ENCODE measurements around the gene PRR20G. TPM values are rescaled to one million over a fixed set of nuclear protein-coding genes. Genes with fewer than 3 reads are reported as not detected.

The PRR20G gene
- total and polyA plus RNA-seq, 2 of the 8 experiments (the other 6 are each of a cell fraction or from before 2014, with no cell fraction given), result 0.24 TPM; not detected in 1

DNA sequence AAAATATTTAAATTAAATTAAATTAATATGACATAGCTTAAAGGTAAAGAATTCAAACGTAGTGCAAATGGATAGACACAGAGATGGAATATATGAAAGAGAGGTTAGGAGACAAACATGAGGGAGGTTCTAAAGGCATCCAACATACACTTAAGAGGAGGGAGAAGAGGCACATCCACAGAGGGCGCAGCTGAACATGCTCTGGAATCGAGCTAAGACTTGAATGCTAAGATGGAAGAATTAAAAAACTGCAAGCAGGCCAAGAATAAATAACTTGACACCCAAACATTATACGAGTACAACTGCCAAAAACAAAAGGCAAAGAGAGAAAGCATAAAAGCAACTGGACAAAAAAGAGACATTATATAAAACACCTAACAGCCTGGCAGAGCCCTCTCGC lies 9.1 kb upstream of the PRR20G start:
- Histone ChIP-seq H3K9ac (replicated peaks in 1 of 4; ENCODE audit: extremely low read depth in 1 of 4, low read depth in 3 of 4, low read length in 3 of 4) (no peak overlapping the region), H3K4me1 (replicated peaks in 1 of 4; ENCODE audit: control insufficient read depth in 3 of 4, insufficient read depth in 4 of 4, low read length in 3 of 4) (no peaks in the 10 kb centered on the region), H4K20me1 (replicated peaks in 1 of 2; ENCODE audit: control insufficient read depth in 1 of 2, insufficient read depth in 2 of 2, low read length in 2 of 2) (no peaks in the 10 kb centered on the region), H3K23ac (ENCODE audit: insufficient read length) (no peak overlapping the region), H3K23me2 (ENCODE audit: low read depth, low read length) (no peaks in the 10 kb centered on the region; the same call in 1 of the 2 replicates), H2BK12ac (ENCODE audit: low read depth, low read length) (no peak overlapping the region), H3K4me3 (ENCODE audit: extremely low read depth in 1 of 4, insufficient read depth in 2 of 4, low read depth in 3 of 4, low read length in 4 of 4) (no peak overlapping the region), H3K79me2 (ENCODE audit: control insufficient read depth in 1 of 2, insufficient read depth in 2 of 2, low read length in 2 of 2) (no peaks in the 10 kb centered on the region), H3K36me3 (ENCODE audit: control insufficient read depth in 2 of 4, insufficient read depth in 4 of 4, low read length in 3 of 4) (no peaks in the 10 kb centered on the region), H4K91ac (replicated peaks; ENCODE audit: insufficient read length, low read length) (no peak overlapping the region), H3K79me1 (ENCODE audit: low read depth, low read length) (no peaks in the 10 kb centered on the region), H2BK15ac (ENCODE audit: low read length) (no peak overlapping the region), H3K14ac (ENCODE audit: insufficient read length) (no peak overlapping the region), H3K9me3 (ENCODE audit: insufficient read depth in 2 of 2, low read depth in 1 of 2, low read length in 1 of 2) (peaks cover 3% of the 10 kb centered on the region in 2 experiments; a peak in 1 of 4 replicates), H3K27ac (ENCODE audit: low read depth, low read length) (no peak overlapping the region), H4K5ac (ENCODE audit: insufficient read length, low read depth, low read length) (no peak overlapping the region), H2AFZ (ENCODE audit: low read length) (no peak overlapping the region), H3K4me2 (ENCODE audit: insufficient read depth in 1 of 2, low read depth in 2 of 2, low read length in 2 of 2) (no peak overlapping the region), H3K18ac (ENCODE audit: extremely low read depth, low read length) (no peak overlapping the region; the same call in 1 of the 2 replicates), H2BK20ac (ENCODE audit: low read length) (no peak overlapping the region), H2AK5ac (ENCODE audit: low read depth, low read length) (no peak overlapping the region), H4K8ac (ENCODE audit: extremely low read depth, insufficient read depth, low read length) (no peak overlapping the region), H3K27me3 (replicated peaks in 1 of 4; ENCODE audit: control insufficient read depth in 3 of 4, extremely low read depth in 1 of 4, insufficient read depth in 3 of 4, low read length in 3 of 4) (no peaks in the 10 kb centered on the region), H3K4ac (replicated peaks; ENCODE audit: insufficient read length, low read depth, low read length) (no peak overlapping the region), H3K56ac (replicated peaks; ENCODE audit: insufficient read length, low read depth, low read length) (no peak overlapping the region), H2BK5ac (ENCODE audit: low read depth, low read length) (no peak overlapping the region), H2BK120ac (replicated peaks; ENCODE audit: low read depth, low read length) (no peak overlapping the region)
- TF ChIP-seq HDAC6 (IDR thresholded peaks at IDR 0.05; ENCODE audit: low read depth, low read length), result no peak
- TF ChIP-seq, protein P1, sequence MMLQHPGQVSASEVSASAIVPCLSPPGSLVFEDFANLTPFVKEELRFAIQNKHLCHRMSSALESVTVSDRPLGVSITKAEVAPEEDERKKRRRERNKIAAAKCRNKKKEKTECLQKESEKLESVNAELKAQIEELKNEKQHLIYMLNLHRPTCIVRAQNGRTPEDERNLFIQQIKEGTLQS (IDR thresholded peaks at IDR 0.05; ENCODE audit: insufficient read depth, low read depth, low read length), result no peak
- no peak for DNase-seq (ENCODE audit: low read depth in 1 of 2, low spot score in 2 of 2)
- CTCF ChIA-PET (ENCODE audit: partially characterized antibody), result interaction anchor here (0.6 to 2.4 kb wide), 5 partner anchors 9 to 214 kb away, joined by 3 to 10 read pairs (median 3); partner anchors contain the start of gene PRR20G
- WGBS, 2 experiments (ENCODE audit: extremely low coverage in 1 of 2, insufficient coverage in 1 of 2, insufficient read length in 1 of 2, insufficient replicate concordance in 2 of 2, low coverage in 1 of 2, low lambda C conversion rate in 2 of 2, missing lambda C conversion rate in 1 of 2), result 89% methylated on average over 5 of the region's 5 CpGs; no CpG with 5 or more reads in 1 of the 2 experiments
- POLR2A ChIA-PET (ENCODE audit: partially characterized antibody), result no interaction called here
- no peak for FAIRE-seq
